Measurements from ENCODE around the gene GTPBP2. TPM values are rescaled to one million over a fixed set of nuclear protein-coding genes. Genes with fewer than 3 reads are reported as not detected.

The GTPBP2 gene
- total and polyA plus RNA-seq, 8 donors, result 23.6 to 63.0 (median 39.0) TPM

GRCh38 chr6:43575772-43576551, 53.1 kb downstream of the GTPBP2 start, which contains the start of the genes POLH and XPO5:
POLH (plus strand) TSS chr6:43576185; CDS start chr6:43582320, 6,135 bp downstream.
XPO5 (minus strand) TSS chr6:43576038; CDS start chr6:43575864, 174 bp downstream.
- Histone ChIP-seq H3K27me3 (no peaks in the 10 kb centered on the region), H3K36me3 (peaks cover 0 to 11% (median 0%) of the 10 kb centered on the region in 3 donors), H3K27ac (peak within 1 kb of the TSS; percentile 9 to 55 (median 36)), H3K4me3 (peak within 1 kb of the TSS; percentile 83 to 100 (median 90)), H3K4me1 (peaks cover 0 to 20% (median 16%) of the 10 kb centered on the region in 3 donors), H3K9me3 (no peaks in the 10 kb centered on the region)
- no peak for TF ChIP-seq CTCF (IDR thresholded peaks at IDR 0.05)
- FAIRE-seq (no peak), ATAC-seq (peak; percentile 98 to 99 (median 99)), DNase-seq (peak; percentile 89 to 96 (median 93))
- 0 to 1% methylated on average over 72 to 76 of the region's 76 CpGs for WGBS, 2 donors
- intact Hi-C loops (cut with DNase I), result no loop called here

- peaks cover 0 to 20% (median 16%) of the 10 kb centered on the region in 3 donors for H3K4me1 ChIP-seq
- no peak for TF ChIP-seq CTCF (IDR thresholded peaks at IDR 0.05)
- H3K27ac ChIP-seq, result peak overlapping the region in 2 of 4 donors; percentile 9 to 34
- 0% methylated on average over 38 of the region's 38 CpGs for WGBS, 2 donors
- H3K4me3 ChIP-seq, result peak overlapping the region; percentile 83 to 100 (median 90)
- H3K36me3 ChIP-seq, result peaks cover 0 to 19% (median 0%) of the 10 kb centered on the region in 3 donors
- no peaks in the 10 kb centered on the region for H3K9me3 ChIP-seq
- ATAC-seq (peak; percentile 46 to 56 (median 50)), FAIRE-seq (no peak), DNase-seq (peak in 2 of 6 donors; percentile 16 to 74)
- intact Hi-C loops (cut with DNase I), result no loop called here
- no peaks in the 10 kb centered on the region for H3K27me3 ChIP-seq
Observed at GRCh38 chr6:43575105-43575771, 53.8 kb downstream of the GTPBP2 start.

GRCh38 chr6:43572015-43572414, 57.0 kb downstream of the GTPBP2 start:
- no peak for ATAC-seq

GRCh38 chr6:43570876-43571441, 58.1 kb downstream of the GTPBP2 start:
- Histone ChIP-seq H3K4me3 (no peak overlapping the region), H3K9me3 (no peaks in the 10 kb centered on the region), H3K27ac (no peak overlapping the region), H3K4me1 (peaks cover 0 to 9% (median 7%) of the 10 kb centered on the region in 3 donors), H3K36me3 (peaks cover 0 to 57% (median 12%) of the 10 kb centered on the region in 3 donors), H3K27me3 (no peaks in the 10 kb centered on the region)
- intact Hi-C loops (cut with DNase I), result no loop called here
- no peak for TF ChIP-seq CTCF (IDR thresholded peaks at IDR 0.05)
- FAIRE-seq (no peak), ATAC-seq (no peak), DNase-seq (no peak)
- WGBS, 2 donors, result 84 to 88% methylated on average over 5 of the region's 5 CpGs

More at GRCh38 chr6:43572015-43572414, 57.0 kb downstream of the GTPBP2 start:
- Histone ChIP-seq H3K9me3 (no peaks in the 10 kb centered on the region), H3K27me3 (no peaks in the 10 kb centered on the region), H3K36me3 (peaks cover 0 to 48% (median 9%) of the 10 kb centered on the region in 3 donors), H3K4me1 (peaks cover 0 to 12% (median 10%) of the 10 kb centered on the region in 3 donors), H3K4me3 (no peak overlapping the region), H3K27ac (no peak overlapping the region)
- DNase-seq, result no peak
- WGBS, 2 donors, result 95 to 100% methylated on average over 4 of the region's 4 CpGs
- no peak for FAIRE-seq
- TF ChIP-seq CTCF (IDR thresholded peaks at IDR 0.05), result no peak
- intact Hi-C loops (cut with DNase I), result no loop called here

Other genes with a start within 250 kb of the GTPBP2 start
- gene ABCC10, start 201.7 kb downstream of the GTPBP2 start, total RNA-seq, result 10 to 100 TPM; 14.0 to 21.8 (median 18.3) TPM
- gene ABCC10, start 201.7 kb downstream of the GTPBP2 start, polyA plus RNA-seq, result 10 to 100 TPM; 40.1 to 54.8 TPM
- gene DLK2, start 173.7 kb downstream of the GTPBP2 start, total RNA-seq, result 1 to 10 TPM in 1 of 6 donors, under 1 TPM in 3, not detected in 2; 0.22 to 1.1 (median 0.34) TPM
- under 1 TPM; 0.26 to 0.30 TPM for gene DLK2, start 173.7 kb downstream of the GTPBP2 start, polyA plus RNA-seq
- 10 to 100 TPM; 12.9 to 26.7 (median 15.4) TPM for gene TJAP1, start 151.7 kb downstream of the GTPBP2 start, total RNA-seq
- gene TJAP1, start 151.7 kb downstream of the GTPBP2 start, polyA plus RNA-seq, result 10 to 100 TPM; 43.9 to 44.5 TPM
- 1 to 10 TPM in 1 of 6 donors, under 1 TPM in 5; 0.60 to 1.1 (median 0.82) TPM for gene LRRC73, start 118.9 kb downstream of the GTPBP2 start, total RNA-seq
- gene LRRC73, start 118.9 kb downstream of the GTPBP2 start, polyA plus RNA-seq, result 1 to 10 TPM in 1 of 2 donors, under 1 TPM in 1; 0.38 to 1.5 TPM
- gene YIPF3, start 112.3 kb downstream of the GTPBP2 start, total RNA-seq, result 10 to 100 TPM; 60.6 to 81.1 (median 69.7) TPM
- 10 to 100 TPM; 60.3 to 92.2 TPM for gene YIPF3, start 112.3 kb downstream of the GTPBP2 start, polyA plus RNA-seq
- 10 to 100 TPM; 10.2 to 20.9 (median 18.8) TPM for gene POLR1C, start 112.2 kb downstream of the GTPBP2 start, total RNA-seq
- 10 to 100 TPM; 15.7 to 31.3 TPM for gene POLR1C, start 112.2 kb downstream of the GTPBP2 start, polyA plus RNA-seq
- gene XPO5, start 53.2 kb downstream of the GTPBP2 start, total RNA-seq, result 10 to 100 TPM; 18.1 to 25.7 (median 22.9) TPM
- 10 to 100 TPM; 13.6 to 19.5 TPM for gene XPO5, start 53.2 kb downstream of the GTPBP2 start, polyA plus RNA-seq
- gene POLH, start 53.1 kb downstream of the GTPBP2 start, total RNA-seq, result 10 to 100 TPM in 2 of 6 donors, 1 to 10 TPM in 4; 6.1 to 12.6 (median 9.0) TPM
- gene POLH, start 53.1 kb downstream of the GTPBP2 start, polyA plus RNA-seq, result 1 to 10 TPM; 1.9 to 2.2 TPM
- gene MAD2L1BP, start 6.6 kb upstream of the GTPBP2 start, total RNA-seq, result 10 to 100 TPM in 4 of 6 donors, 1 to 10 TPM in 2; 6.5 to 11.8 (median 10.1) TPM
- gene MAD2L1BP, start 6.6 kb upstream of the GTPBP2 start, polyA plus RNA-seq, result 10 to 100 TPM in 1 of 2 donors, 1 to 10 TPM in 1; 9.1 to 18.6 TPM
- gene RSPH9, start 15.8 kb upstream of the GTPBP2 start, total RNA-seq, result under 1 TPM in 3 of 6 donors, not detected in 3; 0.06 to 0.16 (median 0.12) TPM
- 1 to 10 TPM in 1 of 2 donors, under 1 TPM in 1; 0.08 to 1.1 TPM for gene RSPH9, start 15.8 kb upstream of the GTPBP2 start, polyA plus RNA-seq
- gene MRPS18A, start 58.5 kb upstream of the GTPBP2 start, total RNA-seq, result 10 to 100 TPM; 10.9 to 18.2 (median 14.3) TPM
- 10 to 100 TPM; 19.2 to 24.6 TPM for gene MRPS18A, start 58.5 kb upstream of the GTPBP2 start, polyA plus RNA-seq
- gene VEGFA, start 140.9 kb upstream of the GTPBP2 start, total RNA-seq, result 100 to 1,000 TPM in 1 of 6 donors, 10 to 100 TPM in 5; 55.2 to 127 (median 90.0) TPM
- gene VEGFA, start 140.9 kb upstream of the GTPBP2 start, polyA plus RNA-seq, result 100 to 1,000 TPM; 158 to 206 TPM